Endothelial cell (in vitro differentiated cells): ENCODE results near the gene ADCY6. TPM values are rescaled to one million over a fixed set of nuclear protein-coding genes. Genes with fewer than 3 reads are reported as not detected.

ENCODE experiments used
- DNase-seq: peaks from one replicate; pipeline ENCODE4 v3.0.0; 2021; ENCODE audit warnings: low spot score
- H3K27ac Mint-ChIP-seq: one replicate; pipeline ENCODE4 v1.8.0; 2021; ENCODE audit warnings: mixed read lengths, inconsistent platforms; ENCODE audit not compliant: unreplicated experiment
- H3K27me3 Mint-ChIP-seq: one replicate; pipeline ENCODE4 v1.8.0; 2021; ENCODE audit warnings: mild to moderate bottlenecking, moderate library complexity, mixed read lengths, inconsistent platforms; ENCODE audit not compliant: unreplicated experiment
- H3K36me3 Mint-ChIP-seq: one replicate; pipeline ENCODE4 v1.8.0; 2021; ENCODE audit warnings: mild to moderate bottlenecking, low read depth, mixed read lengths, inconsistent platforms; ENCODE audit not compliant: unreplicated experiment
- H3K4me1 Mint-ChIP-seq: one replicate; pipeline ENCODE4 v1.8.0; 2021; ENCODE audit warnings: mild to moderate bottlenecking, mixed read lengths, inconsistent platforms; ENCODE audit not compliant: unreplicated experiment
- H3K4me3 Mint-ChIP-seq: one replicate; pipeline ENCODE4 v1.8.0; 2021; ENCODE audit warnings: mild to moderate bottlenecking, mixed read lengths, inconsistent platforms; ENCODE audit not compliant: unreplicated experiment
- H3K9me3 Mint-ChIP-seq: one replicate; pipeline ENCODE4 v1.8.0; 2021; ENCODE audit warnings: mixed read lengths, inconsistent platforms; ENCODE audit not compliant: unreplicated experiment
- total RNA-seq: library from RNA; stranded (reverse); fragmentation: NEBNext Ultra II Directional; extraction: Animal tissue kit (Norgen Biotek cat#: 25700); gene quantifications from one replicate; pipeline ENCODE4 v1.2.1, GENCODE V29; 2021; ENCODE audit not compliant: unreplicated experiment
- TF ChIP-seq, protein P1 (sequence below): fragments of 200-600 bp; sonication (generic); IDR thresholded peaks from one replicate; pipeline ENCODE4 v1.5.0; 2021; ENCODE audit warnings: antibody characterized with exemption; ENCODE audit not compliant: unreplicated experiment

Gene ADCY6
- total RNA-seq, 1 donor from 2014 or later = 31.6 TPM

DNA sequence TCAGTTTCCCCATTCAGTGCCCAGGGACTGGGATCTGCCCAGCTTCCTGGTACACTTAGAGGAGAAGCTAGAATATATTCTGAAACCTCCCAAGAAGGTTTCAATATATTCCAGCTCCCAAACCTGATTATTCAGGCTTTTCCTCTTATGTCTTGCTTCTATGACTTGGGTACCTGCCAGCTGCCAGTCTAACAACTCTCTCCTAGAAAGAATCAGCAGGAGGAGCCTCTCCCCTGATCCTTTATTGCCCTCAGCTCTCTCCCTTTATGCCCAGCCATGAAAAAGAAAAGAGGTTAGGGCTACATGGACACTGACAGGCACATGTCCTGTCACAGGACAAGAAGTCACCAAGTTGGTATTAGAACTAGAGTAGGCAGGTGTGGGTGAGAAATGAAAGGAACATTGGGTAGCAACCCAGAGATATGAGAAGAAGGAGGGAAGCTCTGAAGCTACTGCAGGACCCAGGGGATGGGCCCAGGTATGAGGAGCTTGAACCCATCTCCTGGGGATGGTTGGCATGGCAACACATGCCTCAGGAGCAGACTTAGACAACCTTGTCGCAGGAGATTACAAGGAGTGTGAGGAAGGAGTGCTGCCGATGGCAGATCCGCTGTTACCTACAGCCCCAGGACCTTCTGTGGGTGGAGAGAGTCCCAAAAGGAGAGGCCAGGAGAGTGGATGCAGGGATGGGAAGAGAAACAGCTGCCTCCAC is 27.4 kb upstream of the ADCY6 start:
- Mint-ChIP-seq H3K36me3 (peaks cover 16% of the 10 kb centered on the region), H3K27me3 (peaks cover 25% of the 10 kb centered on the region), H3K27ac (peak overlapping the region; percentile 18), H3K9me3 (no peaks in the 10 kb centered on the region), H3K4me1 (peaks cover 39% of the 10 kb centered on the region), H3K4me3 (peak overlapping the region; percentile 97)
- no peak for DNase-seq
- TF ChIP-seq, protein P1, sequence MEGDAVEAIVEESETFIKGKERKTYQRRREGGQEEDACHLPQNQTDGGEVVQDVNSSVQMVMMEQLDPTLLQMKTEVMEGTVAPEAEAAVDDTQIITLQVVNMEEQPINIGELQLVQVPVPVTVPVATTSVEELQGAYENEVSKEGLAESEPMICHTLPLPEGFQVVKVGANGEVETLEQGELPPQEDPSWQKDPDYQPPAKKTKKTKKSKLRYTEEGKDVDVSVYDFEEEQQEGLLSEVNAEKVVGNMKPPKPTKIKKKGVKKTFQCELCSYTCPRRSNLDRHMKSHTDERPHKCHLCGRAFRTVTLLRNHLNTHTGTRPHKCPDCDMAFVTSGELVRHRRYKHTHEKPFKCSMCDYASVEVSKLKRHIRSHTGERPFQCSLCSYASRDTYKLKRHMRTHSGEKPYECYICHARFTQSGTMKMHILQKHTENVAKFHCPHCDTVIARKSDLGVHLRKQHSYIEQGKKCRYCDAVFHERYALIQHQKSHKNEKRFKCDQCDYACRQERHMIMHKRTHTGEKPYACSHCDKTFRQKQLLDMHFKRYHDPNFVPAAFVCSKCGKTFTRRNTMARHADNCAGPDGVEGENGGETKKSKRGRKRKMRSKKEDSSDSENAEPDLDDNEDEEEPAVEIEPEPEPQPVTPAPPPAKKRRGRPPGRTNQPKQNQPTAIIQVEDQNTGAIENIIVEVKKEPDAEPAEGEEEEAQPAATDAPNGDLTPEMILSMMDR = no peak

GRCh38 chr12:48815126-48816110 is 26.5 kb upstream of the ADCY6 start:
- Mint-ChIP-seq H3K9me3 (no peaks in the 10 kb centered on the region), H3K4me3 (peak overlapping the region; percentile 97), H3K27me3 (peaks cover 23% of the 10 kb centered on the region), H3K27ac (peak overlapping the region; percentile 96), H3K36me3 (peaks cover 16% of the 10 kb centered on the region), H3K4me1 (peaks cover 39% of the 10 kb centered on the region)
- TF ChIP-seq, protein P1 = no peak
- peak; percentile 62 for DNase-seq

DNA sequence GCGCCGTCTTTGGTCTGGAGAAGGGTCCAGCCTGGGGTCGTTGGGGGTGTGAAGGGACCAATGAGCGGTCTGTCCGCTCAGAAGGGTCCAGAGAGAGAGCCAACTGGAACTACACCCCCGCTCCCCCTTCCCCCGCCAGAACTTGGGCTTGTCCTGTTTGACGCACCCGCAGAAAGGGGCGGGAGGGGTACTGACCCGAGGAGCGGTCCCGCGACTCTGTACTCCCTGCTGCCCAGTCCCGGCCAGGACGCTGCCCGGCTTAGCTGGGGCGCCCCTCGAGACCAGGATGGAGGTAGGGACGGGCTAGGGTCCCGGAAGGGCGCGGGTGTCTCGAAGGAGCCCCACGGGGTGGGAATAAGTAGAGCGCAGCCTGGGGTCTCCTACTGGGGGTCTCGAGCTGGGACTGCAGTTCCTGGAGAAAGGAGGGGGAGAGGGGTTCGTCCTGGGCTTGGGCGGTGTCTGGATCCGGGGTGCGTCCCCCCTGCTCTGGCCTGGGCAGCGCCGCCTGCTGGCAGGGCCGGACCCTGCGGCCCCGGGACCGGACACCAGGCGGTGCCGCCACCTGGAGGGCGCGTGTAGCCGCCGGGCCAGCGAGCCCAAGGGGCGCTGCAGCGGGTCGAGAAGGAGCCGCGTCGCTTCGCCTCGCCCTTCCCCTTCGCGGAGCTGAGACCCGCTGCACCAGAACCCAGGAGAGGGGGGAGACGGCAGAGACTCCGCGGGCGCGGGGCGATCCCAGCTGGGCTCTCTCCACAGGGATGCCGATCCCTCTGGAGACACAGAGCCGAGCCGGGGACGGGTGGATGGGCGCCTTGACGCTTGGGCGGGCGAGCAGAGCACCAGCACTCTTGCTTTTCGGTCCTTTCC is 25.6 kb upstream of the ADCY6 start:
- DNase-seq = peak; percentile 92
- Mint-ChIP-seq H3K27me3 (peaks cover 18% of the 10 kb centered on the region), H3K9me3 (no peaks in the 10 kb centered on the region), H3K4me1 (peaks cover 41% of the 10 kb centered on the region), H3K36me3 (peaks cover 10% of the 10 kb centered on the region), H3K27ac (no peak overlapping the region), H3K4me3 (peak overlapping the region; percentile 97)
- TF ChIP-seq, protein P1 = peak; percentile 99

DNA sequence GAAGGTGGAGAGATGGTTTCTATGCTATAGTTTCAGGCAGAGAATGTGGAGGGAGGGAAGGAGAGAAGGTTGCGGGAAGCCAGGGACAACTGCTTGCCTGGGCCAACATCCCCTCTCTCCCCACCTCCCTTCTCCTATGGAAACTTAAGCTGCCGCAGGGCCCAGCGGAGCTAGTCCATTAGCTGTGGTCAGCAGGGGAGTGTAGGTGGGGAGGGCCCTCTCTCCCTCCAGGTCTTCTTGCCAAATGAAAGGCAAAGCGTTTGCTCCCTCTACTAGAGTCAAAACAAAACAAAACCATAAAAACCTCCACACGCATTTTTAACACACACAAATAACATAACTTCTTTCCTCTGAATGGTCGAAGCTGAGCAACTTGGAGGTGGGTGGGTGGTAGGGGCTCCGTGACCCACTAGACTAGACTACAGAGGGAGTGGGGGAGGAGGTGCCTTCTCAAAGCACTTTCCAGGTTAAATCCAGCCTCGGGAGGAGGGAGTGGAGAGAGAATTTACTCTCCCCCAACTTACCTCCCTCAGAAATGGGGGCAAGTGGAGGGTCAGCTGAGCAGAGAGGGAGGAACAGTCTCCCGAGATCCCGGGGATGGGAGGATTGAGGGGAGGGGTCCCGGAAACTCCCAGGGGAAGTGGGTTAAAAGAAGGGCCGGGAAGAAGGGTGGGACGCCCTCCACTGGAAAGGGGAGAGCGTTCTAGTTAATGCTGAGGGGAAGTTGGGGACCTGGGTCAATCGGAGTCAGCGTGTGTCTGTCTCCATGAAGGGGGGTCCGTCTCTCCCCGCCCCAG is 24.8 kb upstream of the ADCY6 start:
- peak overlapping the region; percentile 52 for H3K27ac Mint-ChIP-seq
- peaks cover 35% of the 10 kb centered on the region for H3K4me1 Mint-ChIP-seq
- peak; percentile 20 for DNase-seq
- no peaks in the 10 kb centered on the region for H3K9me3 Mint-ChIP-seq
- peaks cover 10% of the 10 kb centered on the region for H3K36me3 Mint-ChIP-seq
- peak overlapping the region; percentile 92 for H3K4me3 Mint-ChIP-seq
- TF ChIP-seq, protein P1 = no peak
- peaks cover 12% of the 10 kb centered on the region for H3K27me3 Mint-ChIP-seq
